Stomach (tissue), 9 donors: ENCODE measurements around the gene TINCR. TPM values are rescaled to one million over a fixed set of nuclear protein-coding genes. Genes with fewer than 3 reads are reported as not detected.
A peak's percentile ranks its signal among the peaks of the same experiment; 100 is the strongest.

Source experiments
- DNase-seq, 2 donors: peaks; one replicate each; pipeline versions ENCODE4 v3.0.0 to v3.0.0-alpha.2; 2013 to 2019
- H3K27ac ChIP-seq, 5 donors: fragments of 200-600 bp in 4 of 5; sonication (generic) in 4 of 5; one replicate each; pipeline ENCODE4 v1.5.1; 2013 to 2019; ENCODE audit warnings: mild to moderate bottlenecking in 1 of 5, moderate library complexity in 1 of 5
- H3K27me3 ChIP-seq, 3 donors: fragments of 200-600 bp; sonication (generic); one replicate each; pipeline ENCODE4 v1.5.1; 2017 to 2019; ENCODE audit warnings: mixed run types in 1 of 3
- H3K36me3 ChIP-seq, 4 donors: fragments of 200-600 bp; sonication (generic); 1 replicate in 3 of 4; 2 replicates in 1 of 4; pipeline ENCODE4 v1.5.1; 2016 to 2019
- H3K4me1 ChIP-seq, 4 donors: fragments of 200-600 bp; sonication (generic); one replicate each; pipeline ENCODE4 v1.5.1; 2016 to 2019
- H3K4me3 ChIP-seq, 4 donors: fragments of 200-600 bp; sonication (generic) in 3 of 4; one replicate each; pipeline ENCODE4 v1.5.1; 2016 to 2019; ENCODE audit warnings: mild to moderate bottlenecking in 1 of 4
- H3K9me3 ChIP-seq, 4 donors: fragments of 200-600 bp; sonication (generic); one replicate each; pipeline ENCODE4 v1.5.1; 2016 to 2019
- EP300 ChIP-seq: sonication (generic); formaldehyde crosslinking; IDR thresholded peaks from one replicate; pipeline ENCODE4 v1.6.1; 2017; ENCODE audit warnings: antibody characterized with exemption
- POLR2A ChIP-seq, 4 donors: fragments of 450-650 bp; IDR thresholded peaks; one replicate each; pipeline ENCODE4 v1.6.1; 2016; ENCODE audit warnings: antibody characterized with exemption in 4 of 4, control low read depth in 2 of 4, mild to moderate bottlenecking in 1 of 4, moderate library complexity in 1 of 4
- POLR2AphosphoS5 ChIP-seq, 3 donors: sonication (generic); formaldehyde crosslinking; IDR thresholded peaks; one replicate each; pipeline ENCODE4 v1.6.1; 2016; ENCODE audit warnings: antibody characterized with exemption in 3 of 3
- WGBS, 5 donors: extraction: QIAGEN DNeasy Blood & Tissue Kit in 3 of 5; methylation state at CpG; one replicate each; pipeline versions ENCODE4 v1.1.5 to v1.1.7; 2013 to 2018; 5-methylcytosine and 5-hydroxymethylcytosine counted together
- intact Hi-C: fragments of 100-400 bp; cut with DNase I; formaldehyde crosslinking; loops from one replicate; pipeline ENCODE4 v1.15.1; 2023; ENCODE audit warnings: low total_unique reads
- polyA plus RNA-seq, 3 donors: library from polyadenylated mRNA; stranded (reverse); fragments of 200-250 nt; gene quantifications; one replicate each; pipeline ENCODE4 v1.2.3, GENCODE V29; 2013
- total RNA-seq, 5 donors: library from RNA; depleted of rRNA; stranded (reverse); fragments of >200 nt; gene quantifications; one replicate each; pipeline versions ENCODE4 v1.1.0 to v1.2.3, GENCODE V29; 2014 to 2016
- TF ChIP-seq, protein P1 (sequence below), 7 experiments: fragments of 450-650 bp in 4 of 7; fragments of 200-600 bp in 3 of 7; sonication (generic) in 3 of 7; IDR thresholded peaks; one replicate each; pipeline ENCODE4 v1.5.1; 2016 to 2019; ENCODE audit warnings: antibody characterized with exemption in 7 of 7, control low read depth in 2 of 7, mild to moderate bottlenecking in 1 of 7
- donor health status: healthy with polysubstance abuse.
- donor health status: Bipolar disorder and iron deficiency.
- donor health status: healthy.

Gene TINCR
- total and polyA plus RNA-seq, 8 donors: 0.15 to 14.2 (median 0.19) TPM; not detected in 4

DNA sequence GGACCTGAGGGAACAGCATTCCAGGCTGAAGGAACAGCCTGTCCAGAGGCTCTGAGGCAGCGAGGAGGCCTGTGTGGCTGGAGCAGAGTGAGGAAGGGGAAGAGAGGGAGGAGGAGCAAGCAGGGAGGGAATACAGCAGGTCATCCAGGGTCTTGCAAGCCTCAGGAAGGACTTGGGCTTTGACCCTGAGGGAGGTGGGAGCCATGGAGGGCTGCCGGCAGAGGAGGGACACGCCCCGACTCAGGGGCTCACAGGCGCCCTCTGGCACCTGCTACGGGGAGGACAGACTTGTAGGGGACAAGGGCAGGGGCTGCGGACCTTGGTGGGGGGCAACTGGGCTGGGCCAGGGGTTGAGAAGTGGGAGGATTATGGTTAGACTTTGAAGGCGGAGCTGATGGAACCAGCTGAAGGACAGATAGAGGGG, 4.7 kb downstream of the TINCR start:
- intact Hi-C loops: no loop called here
- H3K36me3 ChIP-seq: no peaks in the 10 kb centered on the region
- H3K4me3 ChIP-seq: no peak overlapping the region
- WGBS, 5 donors: 36 to 56% (median 43%) methylated on average over 7 to 8 of the region's 8 CpGs
- H3K4me1 ChIP-seq: peaks cover 0 to 6% (median 5%) of the 10 kb centered on the region in 4 donors
- no peak for DNase-seq
- peaks cover 0 to 94% (median 33%) of the 10 kb centered on the region in 3 donors for H3K27me3 ChIP-seq
- no peak for TF ChIP-seq POLR2A (IDR thresholded peaks at IDR 0.05)
- TF ChIP-seq POLR2AphosphoS5 (IDR thresholded peaks at IDR 0.05): no peak
- TF ChIP-seq, protein P1, sequence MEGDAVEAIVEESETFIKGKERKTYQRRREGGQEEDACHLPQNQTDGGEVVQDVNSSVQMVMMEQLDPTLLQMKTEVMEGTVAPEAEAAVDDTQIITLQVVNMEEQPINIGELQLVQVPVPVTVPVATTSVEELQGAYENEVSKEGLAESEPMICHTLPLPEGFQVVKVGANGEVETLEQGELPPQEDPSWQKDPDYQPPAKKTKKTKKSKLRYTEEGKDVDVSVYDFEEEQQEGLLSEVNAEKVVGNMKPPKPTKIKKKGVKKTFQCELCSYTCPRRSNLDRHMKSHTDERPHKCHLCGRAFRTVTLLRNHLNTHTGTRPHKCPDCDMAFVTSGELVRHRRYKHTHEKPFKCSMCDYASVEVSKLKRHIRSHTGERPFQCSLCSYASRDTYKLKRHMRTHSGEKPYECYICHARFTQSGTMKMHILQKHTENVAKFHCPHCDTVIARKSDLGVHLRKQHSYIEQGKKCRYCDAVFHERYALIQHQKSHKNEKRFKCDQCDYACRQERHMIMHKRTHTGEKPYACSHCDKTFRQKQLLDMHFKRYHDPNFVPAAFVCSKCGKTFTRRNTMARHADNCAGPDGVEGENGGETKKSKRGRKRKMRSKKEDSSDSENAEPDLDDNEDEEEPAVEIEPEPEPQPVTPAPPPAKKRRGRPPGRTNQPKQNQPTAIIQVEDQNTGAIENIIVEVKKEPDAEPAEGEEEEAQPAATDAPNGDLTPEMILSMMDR (IDR thresholded peaks at IDR 0.05): no peak
- TF ChIP-seq EP300: no peak
- no peak overlapping the region for H3K27ac ChIP-seq
- H3K9me3 ChIP-seq: peaks cover 5 to 21% (median 12%) of the 10 kb centered on the region in 4 donors

DNA sequence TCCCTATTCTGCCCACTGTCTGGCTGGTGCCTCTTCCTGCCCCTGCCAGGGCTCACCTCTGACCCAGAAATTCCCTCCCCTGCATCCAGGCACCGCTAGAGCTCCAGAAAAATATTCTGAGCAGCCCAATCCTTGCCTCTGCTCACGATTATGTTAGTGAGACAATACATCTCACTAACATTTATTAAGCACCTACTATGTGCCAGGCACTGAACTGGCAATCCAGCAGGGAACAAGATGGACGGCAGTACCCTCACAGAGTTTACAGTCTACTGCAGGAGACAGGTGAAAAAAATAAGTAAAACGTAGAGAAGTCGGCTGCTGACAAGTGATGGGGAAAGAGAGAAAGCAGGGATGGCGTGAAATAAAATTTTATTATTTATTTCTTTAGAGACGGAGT, 5.5 kb downstream of the TINCR start:
- Histone ChIP-seq H3K27ac (no peak overlapping the region), H3K4me1 (peaks cover 0 to under 1% (median 0%) of the 10 kb centered on the region in 4 donors), H3K36me3 (no peaks in the 10 kb centered on the region), H3K9me3 (peaks cover 5 to 21% (median 12%) of the 10 kb centered on the region in 4 donors), H3K4me3 (no peak overlapping the region), H3K27me3 (peaks cover 0 to 93% (median 30%) of the 10 kb centered on the region in 3 donors)
- DNase-seq: no peak
- 84 to 88% (median 88%) methylated on average over 7 of the region's 7 CpGs for WGBS, 5 donors
- intact Hi-C loops: no loop called here
- TF ChIP-seq POLR2AphosphoS5 (IDR thresholded peaks at IDR 0.05) (no peak), EP300 (no peak), POLR2A (IDR thresholded peaks at IDR 0.05) (no peak)
- TF ChIP-seq, protein P1 (IDR thresholded peaks at IDR 0.05): no peak

DNA sequence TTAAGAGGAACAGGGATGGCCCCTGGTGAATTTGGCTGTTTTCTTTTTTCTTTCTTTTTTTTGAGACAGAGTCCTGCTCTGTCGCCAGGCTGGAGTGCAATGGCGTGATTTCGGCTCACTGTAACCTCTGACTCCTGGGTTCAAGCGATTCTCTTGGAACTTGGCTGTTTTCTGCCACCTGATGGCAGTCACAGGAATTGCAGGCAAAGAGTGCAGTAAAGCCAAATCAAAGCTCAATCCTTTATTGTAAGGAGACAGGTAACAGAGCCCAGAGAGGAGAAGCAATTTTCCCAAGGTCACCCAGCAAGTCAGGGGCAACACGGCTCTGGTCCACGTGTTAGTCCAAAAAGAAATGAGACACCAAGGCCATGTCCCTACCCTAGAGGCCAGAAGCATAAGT, 6.2 kb downstream of the TINCR start:
- WGBS, 5 donors: 68 to 83% (median 78%) methylated on average over 6 of the region's 6 CpGs
- no peak overlapping the region for H3K27ac ChIP-seq
- peaks cover 0 to 92% (median 24%) of the 10 kb centered on the region in 3 donors for H3K27me3 ChIP-seq
- no peak overlapping the region for H3K4me3 ChIP-seq
- peaks cover 5 to 21% (median 12%) of the 10 kb centered on the region in 4 donors for H3K9me3 ChIP-seq
- intact Hi-C loops: no loop called here
- H3K36me3 ChIP-seq: no peaks in the 10 kb centered on the region
- no peaks in the 10 kb centered on the region for H3K4me1 ChIP-seq
- TF ChIP-seq POLR2A (IDR thresholded peaks at IDR 0.05): no peak
- TF ChIP-seq, protein P1 (IDR thresholded peaks at IDR 0.05): peak in 1 of 7 experiments; percentile 13
- no peak for DNase-seq

DNA sequence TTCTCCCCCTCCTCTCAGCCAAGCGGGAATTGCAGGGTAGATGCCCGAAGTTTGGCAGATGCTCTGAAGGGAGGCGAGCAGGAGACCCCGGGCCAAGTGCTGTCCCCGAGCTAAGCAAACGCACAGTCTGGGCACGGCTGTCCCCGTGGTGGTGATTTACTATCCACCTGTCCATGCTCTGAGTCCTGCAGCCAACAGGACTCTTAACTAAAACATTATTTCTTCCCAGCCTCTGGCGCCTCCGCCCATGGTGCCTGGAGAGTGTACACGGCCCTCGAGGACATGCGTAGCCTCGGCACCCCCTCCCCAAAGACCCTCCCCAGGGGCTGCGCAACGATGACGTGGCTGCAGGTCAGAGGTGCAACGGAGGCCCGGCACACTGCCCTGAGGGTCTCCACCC, 7.6 kb downstream of the TINCR start:
- H3K9me3 ChIP-seq: peaks cover 5 to 21% (median 12%) of the 10 kb centered on the region in 4 donors
- intact Hi-C loops: no loop called here
- H3K4me3 ChIP-seq: no peak overlapping the region
- DNase-seq: no peak
- 38 to 54% (median 46%) methylated on average over 17 to 19 of the region's 19 CpGs for WGBS, 5 donors
- no peaks in the 10 kb centered on the region for H3K36me3 ChIP-seq
- peaks cover 0 to 92% (median 17%) of the 10 kb centered on the region in 3 donors for H3K27me3 ChIP-seq
- TF ChIP-seq, protein P1 (IDR thresholded peaks at IDR 0.05): no peak
- TF ChIP-seq EP300 (no peak), POLR2AphosphoS5 (IDR thresholded peaks at IDR 0.05) (no peak), POLR2A (IDR thresholded peaks at IDR 0.05) (no peak)
- no peaks in the 10 kb centered on the region for H3K4me1 ChIP-seq
- H3K27ac ChIP-seq: no peak overlapping the region
